Endothelial cell of umbilical vein (primary cell): ENCODE results near the gene LTA4H. TPM values are rescaled to one million over a fixed set of nuclear protein-coding genes. Genes with fewer than 3 reads are reported as not detected.
A peak's percentile ranks its signal among the peaks of the same experiment; 100 is the strongest.

Source experiments
- BruUV-seq: library from RNA; stranded (reverse); fragments of 400-500 nt; replicated peaks from 2 replicates; lab custom pipeline; 2021; lab: Mats Ljungman, UMichigan
- CTCF ChIA-PET: fragments of 300-600, 350-600 bp; sonication (Branson Sonifier 250); formaldehyde crosslinking; loops from one replicate; lab custom pipeline; 2021; ENCODE audit warnings: antibody characterized with exemption, inconsistent platforms; lab: Charles Lee
- POLR2A ChIA-PET: fragments of 300-600, 350-600 bp; sonication (Branson Sonifier 250); formaldehyde crosslinking; loops from one replicate; lab custom pipeline; 2021; ENCODE audit warnings: antibody characterized with exemption, inconsistent platforms; lab: Charles Lee
- DNase-seq: peaks from one replicate; pipeline ENCODE4 v3.0.0-alpha.2; 2011; ENCODE audit warnings: low read depth, low spot score
- FAIRE-seq: peaks from 2 replicates; lab custom pipeline; 2011; peaks lifted over from hg19 to GRCh38; lab: Jason Lieb, UNC
- H2AFZ ChIP-seq: 2 replicates; pipeline ENCODE4 v1.6.0; 2012; ENCODE audit warnings: low read depth, low read length, control low read depth, inconsistent platforms
- H3K27ac ChIP-seq: 2 replicates; pipeline ENCODE4 v1.5.1; 2011; ENCODE audit warnings: low read depth, mild to moderate bottlenecking, control low read depth, low read length, moderate library complexity; ENCODE audit not compliant: insufficient read depth
- H3K27me3 ChIP-seq, 2 experiments: 2 replicates each; pipeline versions ENCODE4 v1.6.0 to v1.6.1; 2011; ENCODE audit warnings: low read length in 2 of 2, mixed read lengths in 1 of 2; ENCODE audit not compliant: control insufficient read depth in 2 of 2, insufficient read depth in 2 of 2
- H3K36me3 ChIP-seq, 2 experiments: 2 replicates in 1 of 2; 3 replicates in 1 of 2; pipeline ENCODE4 v1.5.1; 2011; ENCODE audit warnings: low read length in 2 of 2, mild to moderate bottlenecking in 1 of 2, moderate library complexity in 1 of 2; ENCODE audit not compliant: control insufficient read depth in 2 of 2, insufficient read depth in 2 of 2; ENCODE audit errors: extremely low read depth in 1 of 2
- H3K4me1 ChIP-seq: 3 replicates; pipeline ENCODE4 v1.5.1; 2011; ENCODE audit warnings: mild to moderate bottlenecking, low read length; ENCODE audit not compliant: control insufficient read depth, insufficient read depth; ENCODE audit errors: extremely low read depth
- H3K4me2 ChIP-seq: 2 replicates; pipeline ENCODE4 v1.6.1; 2011; ENCODE audit warnings: low read length, control low read depth, mixed read lengths; ENCODE audit not compliant: insufficient read depth
- H3K4me3 ChIP-seq, 3 experiments: fragments of 200-600 bp in 1 of 3; sonication (generic), shearing (Covaris generic) in 1 of 3; replicated peaks in 1 of 3; 2 replicates each; pipeline ENCODE4 v1.5.1; 2011 to 2016; ENCODE audit warnings: control low read depth in 3 of 3, low read length in 3 of 3, mild to moderate bottlenecking in 2 of 3, inconsistent platforms in 1 of 3, low read depth in 1 of 3, moderate library complexity in 1 of 3; ENCODE audit not compliant: insufficient read depth in 1 of 3
- H3K79me2 ChIP-seq: 2 replicates; pipeline ENCODE4 v1.6.0; 2012; ENCODE audit warnings: low read length, inconsistent platforms; ENCODE audit not compliant: control insufficient read depth, insufficient read depth
- H3K9ac ChIP-seq: replicated peaks from 2 replicates; pipeline ENCODE3; 2011; ENCODE audit warnings: low read length, control low read depth; ENCODE audit not compliant: insufficient read depth; ENCODE audit errors: extremely low read depth
- H3K9me1 ChIP-seq: replicated peaks from 3 replicates; pipeline ENCODE4 v1.6.0; 2011; ENCODE audit warnings: mild to moderate bottlenecking, low read length; ENCODE audit not compliant: control insufficient read depth, insufficient read depth; ENCODE audit errors: extremely low read depth
- H3K9me3 ChIP-seq: replicated peaks from 2 replicates; pipeline ENCODE4 v1.5.1; 2012; ENCODE audit warnings: low read length, inconsistent platforms; ENCODE audit not compliant: control insufficient read depth, insufficient read depth
- H4K20me1 ChIP-seq: replicated peaks from 2 replicates; pipeline ENCODE3; 2011; ENCODE audit warnings: mild to moderate bottlenecking, low read length; ENCODE audit not compliant: control insufficient read depth, insufficient read depth; ENCODE audit errors: extremely low read depth
- EZH2 ChIP-seq: IDR thresholded peaks from 2 replicates; pipeline ENCODE4 v1.6.1; 2012; ENCODE audit warnings: borderline replicate concordance, low read depth, mild to moderate bottlenecking, moderate library complexity, low read length, inconsistent platforms; ENCODE audit not compliant: severe bottlenecking
- FOS ChIP-seq: IDR thresholded peaks from 2 replicates; pipeline ENCODE4 v1.6.1; 2011; ENCODE audit warnings: mild to moderate bottlenecking, low read length, moderate library complexity, borderline replicate concordance; ENCODE audit not compliant: insufficient read depth
- GATA2 ChIP-seq: IDR thresholded peaks from 2 replicates; pipeline ENCODE4 v1.7.0; 2011; ENCODE audit warnings: low read depth, mild to moderate bottlenecking, moderate library complexity, mixed read lengths, low read length; ENCODE audit not compliant: insufficient read length, insufficient read depth
- JUN ChIP-seq: IDR thresholded peaks from 2 replicates; pipeline ENCODE4 v1.6.1; 2011; ENCODE audit warnings: borderline replicate concordance, low read depth; ENCODE audit not compliant: insufficient read length, insufficient read depth
- MYC ChIP-seq: IDR thresholded peaks from one replicate; pipeline ENCODE4 v1.6.1; 2011; ENCODE audit warnings: mild to moderate bottlenecking, low read depth, low read length
- POLR2A ChIP-seq: IDR thresholded peaks from 2 replicates; pipeline ENCODE4 v1.6.1; 2012; ENCODE audit warnings: low read depth, mild to moderate bottlenecking, control low read depth, low read length
- POLR2AphosphoS5 ChIP-seq: IDR thresholded peaks from 2 replicates; pipeline ENCODE4 v1.6.1; 2012; ENCODE audit warnings: low read depth, mild to moderate bottlenecking, control low read depth, low read length, moderate library complexity; ENCODE audit not compliant: insufficient read depth
- dilution Hi-C: fragments of 300-500 bp; cut with MboI; formaldehyde crosslinking; loops from one replicate; pipeline ENCODE4 v1.15.0; 2019; ENCODE audit warnings: low sequenced_read_pairs; ENCODE audit not compliant: extremely low pct_ligation_motif_present
- intact Hi-C: fragments of 100-400 bp; cut with micrococcal nuclease; formaldehyde crosslinking; loops from one replicate; pipeline ENCODE4 v1.10.0; 2022
- polyA plus RNA-seq, 4 experiments: library from polyadenylated mRNA; depleted of rRNA in 3 of 4; stranded (reverse) in 3 of 4; unstranded in 1 of 4; fragments of >200 nt; gene quantifications; 2 replicates each; pipeline versions ENCODE4 v1.2.1 to v1.2.3, GENCODE V29; 2011 to 2012; ENCODE audit warnings: missing spikeins in 1 of 4
- total RNA-seq: library from RNA; stranded (reverse); gene quantifications from 2 replicates; pipeline ENCODE4 v1.2.3, GENCODE V29; 2021
- TF ChIP-seq, protein P1 (sequence below): IDR thresholded peaks from 2 replicates; pipeline ENCODE4 v1.6.1; 2011; ENCODE audit not compliant: insufficient read depth, insufficient read length
- TF ChIP-seq, protein P2 (sequence below), 2 donors: IDR thresholded peaks; 1 replicate in 1 of 2; 2 replicates in 1 of 2; pipeline ENCODE4 v1.5.1; 2011; ENCODE audit warnings: low read length in 2 of 2, mild to moderate bottlenecking in 2 of 2, moderate library complexity in 2 of 2, control low read depth in 1 of 2, inconsistent platforms in 1 of 2, low read depth in 1 of 2; ENCODE audit not compliant: insufficient read depth in 1 of 2; ENCODE audit errors: extremely low read depth in 1 of 2

Gene LTA4H
- total and polyA plus RNA-seq, 2 donors (not counting 3 experiments of a cell fraction or from before 2014, with no cell fraction given), result 77.1 to 85.2 TPM

DNA sequence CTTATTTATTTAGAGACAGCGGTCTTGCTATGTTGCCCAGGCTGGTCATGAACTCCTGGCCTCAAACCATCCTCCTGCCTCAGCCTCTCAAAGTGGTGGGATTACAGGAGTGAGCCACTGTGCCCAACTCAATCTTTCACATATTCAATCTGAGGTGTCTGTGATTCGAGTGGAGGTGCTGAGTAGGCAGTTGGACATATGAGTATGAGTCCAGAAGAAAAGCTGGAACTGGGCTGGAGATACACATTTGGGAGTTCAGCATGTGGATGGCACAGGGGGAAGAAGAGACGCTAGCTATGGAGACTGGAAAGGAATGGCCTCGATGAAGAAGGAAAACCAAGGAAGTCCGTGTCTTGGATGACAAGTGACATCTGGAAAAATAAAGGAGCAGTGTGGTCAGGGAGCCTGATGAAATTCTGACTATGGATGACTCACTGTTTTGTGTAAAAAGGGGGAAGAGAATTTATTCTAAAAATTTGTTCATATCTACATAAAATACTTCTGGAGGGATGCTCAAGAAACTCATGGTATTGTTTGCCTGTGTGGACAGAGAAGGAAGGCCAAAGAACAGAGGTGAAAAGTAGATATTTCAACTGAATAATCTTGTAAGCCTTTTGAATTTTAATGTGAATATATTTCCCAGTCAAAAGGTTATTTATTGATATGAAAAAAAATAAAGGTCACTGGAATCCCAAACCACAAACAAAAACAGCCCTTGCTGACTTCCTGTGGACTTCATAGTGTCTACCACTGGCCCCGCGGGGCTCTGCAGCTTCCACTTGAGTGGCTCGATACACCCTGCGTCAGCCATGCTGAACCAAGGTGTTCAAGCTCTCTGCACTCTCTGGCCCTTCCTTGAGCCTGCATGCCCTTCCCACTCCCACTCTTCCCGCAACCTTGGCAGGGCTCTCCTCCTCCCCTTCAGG is 8.9 kb upstream of the LTA4H start:
- H2AFZ ChIP-seq, result no peak overlapping the region
- DNase-seq, result no peak
- no peak overlapping the region for H3K27ac ChIP-seq
- peak; percentile 48 for TF ChIP-seq FOS
- TF ChIP-seq JUN, result peak; percentile 25
- no peak for TF ChIP-seq GATA2
- H3K4me3 ChIP-seq, result no peak overlapping the region
- no peaks in the 10 kb centered on the region for H3K79me2 ChIP-seq
- H3K4me1 ChIP-seq, result peaks cover 22% of the 10 kb centered on the region
- intact Hi-C loops (no loop called here), dilution Hi-C loops (no loop called here)
- BruUV-seq, result no TSS peak
- H4K20me1 ChIP-seq, result no peaks in the 10 kb centered on the region
- H3K9ac ChIP-seq, result no peak overlapping the region
- no peak overlapping the region for H3K4me2 ChIP-seq
- POLR2A ChIA-PET, result no interaction called here
- H3K27me3 ChIP-seq, result no peaks in the 10 kb centered on the region
- no peaks in the 10 kb centered on the region for H3K36me3 ChIP-seq
- FAIRE-seq, result no peak
- H3K9me3 ChIP-seq, result no peaks in the 10 kb centered on the region
- no peaks in the 10 kb centered on the region for H3K9me1 ChIP-seq
- CTCF ChIA-PET, result no interaction called here

DNA sequence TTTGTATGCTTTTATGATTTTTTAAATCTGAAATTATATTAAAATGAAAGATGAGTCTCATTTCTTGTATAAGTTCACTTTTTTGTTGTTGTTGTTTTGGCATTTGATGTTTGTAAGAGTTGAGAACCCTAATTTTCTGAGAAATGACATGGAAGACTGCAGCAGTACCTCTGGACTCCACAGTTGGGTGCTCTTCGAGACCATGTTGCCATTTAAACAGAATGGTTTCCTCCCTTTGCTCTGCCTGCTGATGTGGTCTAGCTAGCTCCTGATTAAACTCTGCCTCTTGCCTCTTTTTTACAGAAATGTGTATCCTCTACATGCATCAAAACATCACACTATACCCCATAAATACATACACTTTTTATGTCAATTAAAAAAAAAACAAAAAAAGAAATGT is 5.8 kb upstream of the LTA4H start:
- Histone ChIP-seq H3K79me2 (no peaks in the 10 kb centered on the region), H3K27ac (no peak overlapping the region), H3K4me3 (no peak overlapping the region), H3K9me3 (no peaks in the 10 kb centered on the region), H3K9me1 (no peaks in the 10 kb centered on the region), H3K27me3 (no peaks in the 10 kb centered on the region), H3K4me2 (no peak overlapping the region), H2AFZ (no peak overlapping the region), H3K4me1 (no peaks in the 10 kb centered on the region), H3K9ac (no peak overlapping the region), H4K20me1 (no peaks in the 10 kb centered on the region), H3K36me3 (no peaks in the 10 kb centered on the region)
- TF ChIP-seq JUN (no peak), MYC (no peak), EZH2 (no peak), POLR2A (no peak), FOS (no peak), GATA2 (no peak), POLR2AphosphoS5 (no peak)
- TF ChIP-seq, protein P1, sequence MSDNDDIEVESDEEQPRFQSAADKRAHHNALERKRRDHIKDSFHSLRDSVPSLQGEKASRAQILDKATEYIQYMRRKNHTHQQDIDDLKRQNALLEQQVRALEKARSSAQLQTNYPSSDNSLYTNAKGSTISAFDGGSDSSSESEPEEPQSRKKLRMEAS, result no peak
- TF ChIP-seq, protein P2, sequence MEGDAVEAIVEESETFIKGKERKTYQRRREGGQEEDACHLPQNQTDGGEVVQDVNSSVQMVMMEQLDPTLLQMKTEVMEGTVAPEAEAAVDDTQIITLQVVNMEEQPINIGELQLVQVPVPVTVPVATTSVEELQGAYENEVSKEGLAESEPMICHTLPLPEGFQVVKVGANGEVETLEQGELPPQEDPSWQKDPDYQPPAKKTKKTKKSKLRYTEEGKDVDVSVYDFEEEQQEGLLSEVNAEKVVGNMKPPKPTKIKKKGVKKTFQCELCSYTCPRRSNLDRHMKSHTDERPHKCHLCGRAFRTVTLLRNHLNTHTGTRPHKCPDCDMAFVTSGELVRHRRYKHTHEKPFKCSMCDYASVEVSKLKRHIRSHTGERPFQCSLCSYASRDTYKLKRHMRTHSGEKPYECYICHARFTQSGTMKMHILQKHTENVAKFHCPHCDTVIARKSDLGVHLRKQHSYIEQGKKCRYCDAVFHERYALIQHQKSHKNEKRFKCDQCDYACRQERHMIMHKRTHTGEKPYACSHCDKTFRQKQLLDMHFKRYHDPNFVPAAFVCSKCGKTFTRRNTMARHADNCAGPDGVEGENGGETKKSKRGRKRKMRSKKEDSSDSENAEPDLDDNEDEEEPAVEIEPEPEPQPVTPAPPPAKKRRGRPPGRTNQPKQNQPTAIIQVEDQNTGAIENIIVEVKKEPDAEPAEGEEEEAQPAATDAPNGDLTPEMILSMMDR (IDR thresholded peaks at IDR 0.05; ENCODE audit: extremely low read depth in 1 of 2, insufficient read depth in 1 of 2, low read depth in 1 of 2, low read length in 2 of 2), result no peak
- intact Hi-C loops, result no loop called here
- POLR2A ChIA-PET, result no interaction called here
- FAIRE-seq (no peak), DNase-seq (no peak)
- no TSS peak for BruUV-seq
- CTCF ChIA-PET, result no interaction called here
- dilution Hi-C loops, result no loop called here
